NOMO-1 treated with dmso at 0.1 percent for 144 hours (cell line): Measurements from ENCODE around the gene WWOX.

ENCODE experiments used
- DNase-seq: peaks from one replicate; lab custom pipeline; 2025; ENCODE audit not compliant: unreplicated experiment; lab: John Stamatoyannopoulos, UW

WWOX gene

DNA sequence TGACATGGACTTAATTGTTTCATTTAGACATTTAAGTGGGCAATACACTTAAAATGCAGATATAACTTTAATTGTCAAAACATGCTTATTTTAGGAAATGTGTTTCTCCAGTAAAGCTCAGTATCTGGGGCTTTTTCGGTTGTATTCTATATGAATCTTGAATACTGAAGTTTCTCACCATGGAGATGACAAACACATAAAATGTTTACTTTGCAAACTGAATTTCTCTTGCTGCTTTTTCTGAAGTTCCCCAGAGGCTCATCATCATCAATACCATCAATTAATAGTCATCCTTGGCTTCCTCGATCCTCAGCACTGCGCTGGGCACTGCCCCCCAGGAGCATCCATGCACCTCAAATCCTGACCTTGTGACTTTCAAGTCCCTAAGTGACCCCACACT lies 227.3 kb downstream of the WWOX start:
- no peak for DNase-seq

DNA sequence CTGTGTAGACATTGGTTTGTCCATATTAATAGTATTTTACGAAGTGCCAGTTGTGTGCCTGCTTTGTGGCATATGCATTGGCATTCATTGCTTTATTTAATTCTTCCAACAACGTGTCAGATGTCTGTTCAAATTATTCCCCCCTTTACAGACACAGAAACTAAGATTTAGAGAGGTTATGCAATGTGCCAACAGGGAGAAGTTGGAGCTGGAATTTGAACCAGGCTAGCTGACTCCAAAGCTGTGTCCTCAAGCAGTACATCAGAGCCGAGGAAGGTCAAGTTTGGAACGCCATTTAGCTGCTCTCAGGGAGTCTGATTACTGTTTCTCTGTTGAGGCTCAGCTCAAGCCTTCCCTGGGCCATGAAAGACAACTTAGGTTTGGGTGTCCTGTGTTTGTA lies 232.3 kb downstream of the WWOX start:
- no peak for DNase-seq

DNA sequence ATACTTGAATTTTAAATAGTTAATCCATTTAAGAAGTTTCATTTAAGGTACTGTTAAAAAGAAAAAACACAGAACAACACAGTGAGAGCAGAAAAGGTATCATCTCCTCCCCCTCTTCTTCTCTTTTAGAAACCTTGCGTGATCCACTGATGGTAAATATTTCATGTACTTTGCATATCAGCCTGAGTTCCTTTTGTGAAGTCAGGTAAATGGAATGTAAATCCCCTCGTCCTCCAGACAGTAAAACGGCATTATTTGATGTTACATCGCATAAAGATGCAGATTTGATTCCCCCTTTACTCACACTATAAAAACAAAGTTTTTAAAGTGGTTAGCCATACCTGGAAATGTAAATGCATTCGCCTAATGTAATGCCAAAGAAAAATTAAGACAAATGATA lies 234.4 kb downstream of the WWOX start:
- no peak for DNase-seq

DNA sequence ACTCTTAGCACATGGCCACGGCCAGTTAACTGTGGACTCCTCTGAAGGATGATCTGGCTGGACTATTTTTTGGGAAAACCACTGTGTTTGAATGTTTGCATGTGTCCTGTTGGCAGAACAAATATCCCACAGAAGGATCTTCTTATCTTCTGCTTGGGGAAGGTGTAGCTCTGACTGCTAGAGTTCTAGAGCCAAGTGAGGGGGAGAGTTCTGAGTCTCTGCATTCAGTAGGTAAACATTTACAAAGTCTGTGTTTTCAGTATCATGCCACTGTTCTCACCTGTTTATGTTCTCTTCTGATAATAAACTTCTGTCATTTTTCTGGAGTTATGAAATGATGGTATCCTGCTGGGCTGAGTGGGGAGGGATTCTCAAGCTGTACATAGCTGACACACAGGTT lies 241.1 kb downstream of the WWOX start:
- DNase-seq, result no peak

DNA sequence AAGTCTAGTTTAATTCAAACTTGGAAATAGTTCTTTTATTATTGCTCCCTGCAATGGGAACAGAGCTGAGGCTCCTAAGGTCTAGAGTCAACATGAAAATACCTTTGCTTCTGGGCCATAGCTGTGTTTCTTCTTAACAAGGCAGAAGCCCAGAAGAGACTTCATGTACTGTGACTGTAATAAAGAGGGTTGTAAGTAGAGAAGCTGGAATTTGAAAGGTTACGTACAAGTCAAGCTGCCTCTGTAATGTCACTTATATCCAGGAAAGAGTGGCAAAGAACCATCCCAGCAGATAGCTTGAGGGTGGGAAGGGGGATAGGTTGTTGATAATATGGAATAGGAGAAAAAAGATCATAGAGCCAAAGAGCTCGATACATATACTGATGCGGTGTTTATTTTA lies 248.6 kb downstream of the WWOX start:
- DNase-seq, result no peak

DNA sequence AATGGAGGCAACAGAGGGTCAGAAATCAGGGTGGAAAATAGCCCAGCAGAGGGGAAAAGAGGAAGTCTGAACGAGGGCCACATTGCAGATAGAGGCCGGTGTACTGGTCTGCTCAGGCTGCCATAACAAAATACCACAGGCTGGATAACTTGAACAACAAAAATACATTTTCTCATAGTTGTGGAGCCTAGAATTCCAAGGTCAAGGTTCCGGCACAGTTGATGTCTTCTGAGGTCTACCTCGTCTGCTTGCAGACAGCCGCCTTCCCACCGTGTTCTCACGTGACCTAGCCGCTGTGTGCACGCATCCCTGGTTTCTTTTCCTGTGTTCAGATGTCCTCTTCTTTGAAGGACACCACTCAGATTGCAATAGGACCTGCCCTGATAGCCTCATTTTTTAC lies 249.4 kb downstream of the WWOX start:
- DNase-seq, result no peak

DNA sequence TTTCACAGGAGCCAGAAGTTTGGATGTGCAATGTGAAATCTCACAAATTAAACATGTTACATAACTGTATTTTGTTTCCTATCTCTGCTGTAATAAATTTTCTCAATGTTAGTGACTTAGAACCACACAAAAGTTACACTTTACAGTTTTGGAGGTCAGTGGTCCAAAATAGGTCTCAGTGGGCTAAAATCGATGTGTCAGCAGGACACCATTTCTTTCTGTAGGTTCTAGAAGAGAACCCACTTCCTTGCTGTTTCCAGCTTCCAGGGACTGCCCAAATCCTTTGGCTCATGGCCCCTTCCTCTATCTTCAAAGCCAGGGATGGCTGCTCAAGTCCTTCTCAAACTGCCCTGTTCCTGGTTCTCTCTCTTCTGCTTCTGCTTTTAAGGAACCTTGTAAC lies 252.7 kb downstream of the WWOX start:
- no peak for DNase-seq

DNA sequence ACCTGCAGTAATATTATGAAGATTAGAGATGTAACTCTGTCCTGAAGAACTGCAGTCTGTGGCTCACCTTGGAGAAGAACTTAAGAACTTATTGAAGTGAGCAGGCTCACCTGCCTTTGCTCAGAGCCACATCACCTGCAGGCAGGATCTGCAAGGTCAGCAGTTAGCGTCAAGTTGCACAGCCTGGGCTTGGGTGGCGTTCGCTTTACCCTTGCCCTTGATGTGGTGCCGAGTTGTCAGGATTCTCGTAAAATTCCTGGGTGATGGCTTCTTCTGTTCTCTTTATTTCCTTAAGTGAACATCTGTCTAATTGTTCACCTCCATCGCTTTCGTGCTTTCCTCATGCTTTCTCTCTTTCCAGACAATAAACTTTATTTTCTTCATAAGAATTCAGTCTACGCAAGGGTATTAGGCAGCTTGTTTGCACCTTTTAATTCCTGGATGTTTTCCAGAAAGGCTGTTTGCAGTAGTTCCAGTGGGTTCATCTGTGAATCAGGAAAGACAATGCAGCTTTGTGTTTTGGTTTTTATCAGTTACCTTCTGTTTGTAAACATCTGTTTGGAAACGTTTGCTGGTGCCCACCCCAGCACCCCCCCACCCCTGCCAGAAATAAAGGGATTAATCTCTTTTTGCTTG lies 254.3 kb downstream of the WWOX start:
- DNase-seq, result no peak

DNA sequence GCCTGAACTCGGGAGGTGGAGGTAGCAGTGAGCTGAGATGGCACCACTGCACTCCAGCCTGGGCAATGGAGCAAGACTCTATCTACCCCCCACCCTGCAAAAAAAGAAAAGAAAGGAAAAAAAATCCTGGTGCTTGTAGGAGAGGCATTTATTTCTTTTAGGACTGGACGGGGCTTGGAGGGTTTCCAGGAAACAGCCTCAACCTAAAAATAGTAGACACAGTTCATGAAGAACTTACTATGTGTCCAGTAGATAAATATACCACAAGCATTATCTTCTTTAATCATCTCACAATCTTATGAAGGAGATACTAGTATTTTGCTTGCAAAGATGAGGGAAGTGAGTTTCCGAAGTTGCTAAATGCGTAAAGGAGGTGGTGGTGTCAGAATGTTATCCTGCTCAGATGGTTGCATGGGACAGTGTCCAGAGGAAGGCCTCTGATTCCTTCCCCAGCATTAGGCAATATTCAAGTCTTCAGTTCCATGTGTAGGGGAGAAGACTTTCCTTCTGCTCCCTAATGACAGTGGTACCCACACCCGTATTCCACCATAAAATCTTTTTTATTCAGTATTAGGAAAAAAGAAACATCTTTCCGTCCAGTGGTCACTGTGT lies 263.2 kb downstream of the WWOX start:
- no peak for DNase-seq

DNA sequence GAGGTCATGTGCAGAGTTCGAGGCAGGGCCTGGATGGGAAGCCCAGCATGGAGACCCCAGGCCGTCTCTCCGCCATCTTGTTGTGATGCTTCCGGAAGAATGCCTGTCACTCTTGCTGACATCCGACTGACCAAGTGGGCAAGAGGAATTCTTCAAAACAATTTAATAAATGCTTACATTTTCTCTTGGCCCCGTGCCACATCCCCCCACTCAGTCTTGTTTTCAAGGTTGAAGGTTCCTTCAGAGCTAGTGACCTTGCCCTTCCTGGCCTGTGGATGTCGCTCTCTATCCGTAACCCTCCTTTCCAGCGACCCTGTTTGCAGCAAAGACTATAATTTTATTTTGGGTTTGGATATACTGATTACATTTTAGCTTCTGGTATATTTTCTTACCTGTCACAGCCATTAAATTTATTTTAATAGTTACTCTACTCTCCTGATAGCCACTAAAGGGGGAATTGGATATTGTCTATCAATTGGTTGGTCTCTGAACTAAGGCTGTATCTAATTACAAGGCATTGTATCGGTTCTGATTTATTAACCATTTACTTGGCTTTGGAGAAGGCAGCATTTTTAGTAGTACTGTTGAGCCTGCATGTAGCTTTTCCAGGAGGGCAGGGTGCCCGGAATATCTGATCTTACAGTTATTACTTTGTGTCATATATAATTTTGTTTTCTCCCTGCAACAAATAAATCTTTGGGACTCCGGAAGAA lies 264.5 kb downstream of the WWOX start:
- no peak for DNase-seq

DNA sequence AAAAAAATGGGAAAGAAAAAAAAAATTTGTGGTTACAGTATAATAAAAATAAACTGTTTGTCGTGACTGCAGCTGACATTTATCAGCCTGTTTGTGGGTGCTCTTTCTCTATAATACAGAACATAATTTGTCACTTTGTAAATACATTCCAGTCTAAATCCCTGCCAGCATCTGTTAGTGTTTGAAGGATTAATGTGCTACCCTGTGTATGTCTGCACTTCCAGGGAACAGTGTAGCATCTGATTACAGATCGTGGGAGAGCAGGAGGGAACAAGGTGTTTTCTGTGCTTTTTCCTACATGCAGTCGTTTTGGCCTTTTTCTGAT lies 265.1 kb downstream of the WWOX start:
- no peak for DNase-seq

DNA sequence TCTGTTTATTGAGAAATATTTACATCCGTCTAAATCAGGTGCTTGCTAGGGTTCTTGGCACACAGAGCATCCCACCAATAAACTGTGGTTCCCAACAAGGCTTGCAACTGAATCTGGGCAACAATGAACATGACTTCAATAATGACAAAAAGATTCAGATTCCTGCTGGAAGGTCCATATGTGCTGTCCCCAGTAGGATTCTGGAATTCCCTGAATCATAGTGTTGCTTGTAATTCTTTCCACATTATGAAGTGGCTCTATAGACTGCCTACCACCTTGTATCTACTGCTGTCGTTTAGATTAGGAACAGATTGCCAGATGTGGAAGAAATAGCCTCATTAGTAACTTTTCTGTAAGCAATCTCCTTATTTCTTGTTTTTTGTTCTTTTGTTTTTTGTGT lies 265.9 kb downstream of the WWOX start:
- no peak for DNase-seq

DNA sequence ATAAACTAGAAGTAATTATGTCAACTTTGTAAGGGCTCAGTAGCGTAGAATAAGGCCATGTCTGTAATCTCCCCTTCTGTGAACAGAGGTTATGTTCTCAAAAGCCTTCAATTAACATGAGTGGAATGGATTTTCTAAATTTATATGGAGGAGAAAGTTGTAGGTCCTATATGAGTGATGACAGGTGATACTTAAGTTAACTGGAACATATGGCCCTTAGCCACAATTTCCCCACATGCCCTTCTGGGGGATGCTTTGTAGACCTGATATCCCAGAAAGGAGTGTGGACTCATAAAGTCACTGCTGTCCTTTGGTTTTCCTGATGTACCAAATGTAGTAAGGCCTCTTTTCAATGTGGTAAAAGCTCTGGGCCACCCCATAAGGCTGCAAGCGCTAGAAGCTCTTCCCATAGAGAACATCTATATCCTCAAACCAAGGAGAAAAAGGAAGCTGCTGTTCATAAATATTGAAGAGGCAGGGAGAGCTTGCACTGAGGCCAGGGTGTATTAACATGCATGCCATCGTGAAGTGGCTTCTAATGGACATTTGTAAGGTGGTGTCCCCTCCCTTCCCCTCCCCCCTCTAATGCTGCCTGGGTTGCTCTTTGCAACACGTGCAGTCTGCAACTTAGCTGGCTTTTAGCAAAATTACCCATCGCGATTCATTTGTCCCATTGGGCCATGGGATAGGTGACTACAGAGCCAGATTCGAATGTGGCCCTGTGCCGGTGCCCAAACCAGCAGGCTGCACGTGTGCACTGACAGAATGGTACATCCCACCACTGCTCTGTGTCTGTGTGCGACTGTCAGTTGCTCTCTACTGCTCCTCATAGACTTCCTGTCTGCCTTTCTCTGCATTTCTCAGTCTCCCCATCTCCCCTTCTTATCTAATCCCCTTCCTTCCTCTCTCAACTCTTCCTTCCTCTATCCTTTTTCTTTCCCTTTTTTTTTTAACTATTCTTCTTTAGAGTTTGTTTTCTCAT lies 269.0 kb downstream of the WWOX start:
- no peak for DNase-seq

DNA sequence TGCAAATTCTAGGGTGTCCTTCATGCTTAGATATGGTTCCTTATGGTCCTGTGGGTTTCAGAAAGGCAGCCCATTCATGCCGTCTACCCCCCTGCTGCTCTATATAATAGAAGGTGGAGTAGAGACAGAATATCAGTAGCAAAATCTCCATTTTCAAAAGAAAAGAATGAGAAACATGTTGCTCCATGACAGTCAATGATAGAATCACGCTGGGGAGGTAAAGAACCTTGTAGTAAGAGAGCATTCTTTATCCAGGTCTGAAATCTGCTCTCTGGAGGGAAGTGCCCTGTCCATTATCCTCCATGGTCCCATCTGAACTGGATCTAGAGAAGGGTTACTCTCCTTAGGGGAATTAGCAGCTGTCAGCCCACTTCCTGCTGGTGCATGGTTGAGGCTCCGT lies 272.8 kb downstream of the WWOX start:
- DNase-seq, result no peak

DNA sequence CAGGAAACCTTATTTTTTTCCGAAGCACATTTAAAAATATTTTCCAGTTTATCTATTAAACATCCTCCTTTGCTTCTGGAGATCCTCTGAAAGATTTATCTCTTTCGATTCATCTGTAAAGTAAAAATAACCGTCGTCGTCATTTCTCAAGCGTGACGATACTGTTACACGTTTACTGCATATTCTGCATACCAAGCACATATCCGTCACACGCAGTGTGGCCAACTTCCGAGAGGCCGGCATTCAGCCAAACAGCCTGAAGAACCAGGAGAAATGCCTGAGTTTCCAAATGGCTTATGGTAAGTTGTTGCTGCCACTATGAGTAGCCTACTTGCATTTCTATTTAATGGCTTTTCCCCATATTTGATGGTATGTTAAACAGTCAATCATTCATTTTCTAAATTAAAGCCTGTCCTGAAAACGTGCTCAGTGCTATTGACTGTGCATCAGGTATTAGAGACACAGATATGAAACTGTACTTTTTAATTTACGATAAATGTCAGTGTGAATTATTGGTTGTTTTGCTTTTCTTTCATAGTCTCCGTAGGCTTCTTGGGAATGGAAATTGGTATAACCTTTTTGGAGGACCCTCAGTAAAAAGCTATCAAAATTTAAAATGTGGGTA lies 275.7 kb downstream of the WWOX start:
- no peak for DNase-seq

DNA sequence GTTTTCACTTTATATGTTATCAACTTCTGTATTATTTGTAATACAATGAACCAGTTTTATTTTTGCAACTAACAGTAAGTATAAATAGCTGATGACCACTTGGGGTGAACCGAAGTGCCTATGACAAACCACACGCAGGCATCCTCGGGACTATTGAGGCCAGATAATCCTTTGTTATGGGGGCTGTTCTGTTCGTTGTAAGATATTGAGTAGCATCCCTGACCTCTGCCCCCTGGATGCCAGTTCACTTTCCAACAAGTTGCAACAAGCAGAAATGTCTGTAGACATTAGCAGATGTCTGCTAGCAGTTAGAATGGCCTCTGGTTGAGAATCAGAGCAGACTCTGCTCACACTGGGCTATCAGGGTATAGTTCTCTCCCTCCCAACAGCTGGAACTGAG lies 277.0 kb downstream of the WWOX start:
- no peak for DNase-seq

DNA sequence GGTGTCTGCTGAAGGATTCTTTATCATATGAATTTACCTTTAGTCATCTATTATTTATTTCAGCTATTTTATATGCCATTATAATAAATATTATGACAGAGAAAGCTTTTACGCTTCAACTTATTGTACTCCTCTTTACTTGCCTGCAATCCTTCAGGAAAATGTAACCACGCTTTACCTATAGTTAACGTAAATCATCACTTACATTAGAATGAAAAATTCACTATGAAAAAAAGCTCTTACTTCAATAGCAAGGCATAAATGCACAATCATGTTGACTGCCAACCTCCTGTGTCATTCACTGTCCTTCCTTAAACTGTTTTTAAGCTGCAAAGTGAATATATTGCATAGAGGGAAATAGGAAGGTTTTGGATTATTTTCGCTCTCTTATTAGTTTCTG lies 277.9 kb downstream of the WWOX start:
- no peak for DNase-seq

DNA sequence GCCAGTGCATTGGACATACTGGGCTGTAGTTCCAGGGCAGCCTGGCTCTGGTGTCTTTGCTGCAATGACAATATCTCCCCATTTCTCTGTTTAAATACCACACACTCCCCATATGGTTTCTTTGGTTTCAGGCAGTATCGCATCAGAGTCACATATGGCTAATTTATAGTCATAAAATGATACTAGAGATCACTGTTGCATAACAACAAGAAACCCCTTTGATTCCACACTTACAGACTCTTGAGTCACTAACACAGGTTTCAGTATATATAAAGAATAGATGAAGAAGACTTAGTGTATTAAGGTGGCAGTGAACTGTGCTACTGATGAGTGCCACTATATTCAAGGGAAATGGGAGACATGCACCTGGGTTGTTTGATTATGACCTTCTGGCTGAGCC lies 281.6 kb downstream of the WWOX start:
- no peak for DNase-seq

DNA sequence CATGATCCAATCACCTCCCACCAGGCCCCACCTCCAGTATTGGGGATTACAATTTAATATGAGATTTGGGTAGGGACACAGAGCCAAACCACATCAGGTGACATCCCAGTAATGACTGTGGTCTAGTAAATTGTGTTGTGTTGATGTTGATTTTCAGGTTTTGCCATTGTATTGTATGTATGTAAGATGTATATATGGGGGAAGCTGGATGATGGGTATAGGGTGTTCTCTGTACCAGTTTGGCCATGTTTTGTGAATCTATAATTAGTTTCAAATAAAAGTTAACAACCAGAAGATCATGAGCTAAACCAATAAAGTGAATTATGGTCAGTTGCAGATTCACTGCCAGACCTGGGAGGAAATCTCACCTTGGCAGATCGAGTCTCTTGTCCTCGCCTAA lies 283.7 kb downstream of the WWOX start:
- DNase-seq, result no peak

DNA sequence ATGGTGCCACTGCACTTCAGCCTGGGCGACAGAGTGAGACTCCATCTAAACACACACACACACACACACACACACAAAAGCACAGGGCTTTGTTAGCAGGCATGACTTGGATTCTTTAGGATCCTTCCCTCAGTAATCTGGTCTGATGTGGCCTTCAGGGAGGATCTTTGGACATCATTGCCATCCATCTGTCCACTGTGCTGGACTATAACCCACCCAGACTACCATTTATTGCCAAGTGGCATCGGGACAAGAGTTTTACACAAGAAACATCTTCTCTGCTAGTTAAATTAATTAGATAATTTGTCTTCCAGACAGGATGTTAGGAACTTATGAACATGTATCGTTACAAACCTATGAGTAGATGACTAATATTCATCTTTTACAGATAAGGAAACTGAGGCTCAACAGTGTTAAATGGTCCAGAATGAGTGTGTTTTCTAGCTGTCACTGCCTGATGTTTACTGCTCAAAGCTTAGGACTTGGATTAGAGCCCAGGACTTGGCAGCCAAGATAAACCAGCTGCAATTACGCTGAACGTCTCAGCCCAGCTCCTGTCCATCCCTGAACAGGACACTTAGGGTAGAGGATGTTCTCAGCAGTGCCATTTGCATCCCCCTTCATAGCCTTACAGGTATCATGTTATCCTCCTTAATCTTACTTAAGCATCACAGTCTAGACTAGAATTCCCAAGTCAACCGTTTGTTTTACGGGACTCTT lies 285.8 kb downstream of the WWOX start:
- no peak for DNase-seq
